Lower lobe of right lung (tissue), 2 donors: ENCODE data around the gene QRICH1. TPM values are rescaled to one million over a fixed set of nuclear protein-coding genes. Genes with fewer than 3 reads are reported as not detected.

Experiments
- ATAC-seq, 2 donors: fragments of 200-7000 bp; cut with Tn5 transposase; one replicate each; pipeline ENCODE4 v1.9.1; 2020 to 2022; ENCODE audit warnings: mild to moderate bottlenecking in 2 of 2, moderate library complexity in 2 of 2
- DNase-seq: peaks from one replicate; pipeline ENCODE4 v3.0.0-alpha.2; 2020
- H3K27ac ChIP-seq: fragments of 200-600 bp; one replicate; pipeline ENCODE4 v1.8.0; 2022
- H3K27me3 ChIP-seq: fragments of 200-600 bp; one replicate; pipeline ENCODE4 v1.8.0; 2022; ENCODE audit warnings: low read depth
- H3K36me3 ChIP-seq: fragments of 200-600 bp; one replicate; pipeline ENCODE4 v1.8.0; 2022; ENCODE audit warnings: mild to moderate bottlenecking
- H3K4me1 ChIP-seq: fragments of 200-600 bp; one replicate; pipeline ENCODE4 v1.8.0; 2022
- H3K4me3 ChIP-seq: fragments of 200-600 bp; one replicate; pipeline ENCODE4 v1.8.0; 2022; ENCODE audit warnings: mild to moderate bottlenecking
- H3K9me3 ChIP-seq: fragments of 200-600 bp; one replicate; pipeline ENCODE4 v1.8.0; 2022
- CTCF ChIP-seq: fragments of 200-600 bp; IDR thresholded peaks from one replicate; pipeline ENCODE4 v1.8.0; 2022; ENCODE audit warnings: antibody characterized with exemption, mild to moderate bottlenecking
- intact Hi-C: fragments of 100-400 bp; cut with DNase I; formaldehyde crosslinking; loops from one replicate; pipeline ENCODE4 v1.11.0; 2022
- total RNA-seq: library from RNA; stranded (reverse); fragmentation: NEBNext Ultra II Directional; extraction: Animal tissue kit (Norgen Biotek cat#: 25700); gene quantifications from one replicate; pipeline ENCODE4 v1.2.1, GENCODE V29; 2021
- donor health status: DM: no; HTN: yes; CAD: no; lungs with severe emphysema.

The QRICH1 gene
- total RNA-seq, 1 donor from 2014 or later = 85.4 TPM

- no peaks in the 10 kb centered on the region for H3K27me3 ChIP-seq
- peaks cover 20% of the 10 kb centered on the region for H3K36me3 ChIP-seq
- peak; percentile 87 to 91 for ATAC-seq
- peak; percentile 92 for DNase-seq
- intact Hi-C loops = no loop called here
- H3K4me3 ChIP-seq = peak overlapping the region; percentile 96
- H3K4me1 ChIP-seq = peaks cover 19% of the 10 kb centered on the region
- peak overlapping the region; percentile 94 for H3K27ac ChIP-seq
- H3K9me3 ChIP-seq = no peaks in the 10 kb centered on the region
- no peak for TF ChIP-seq CTCF
Measured at GRCh38 chr3:49007771-49008528, 85.9 kb downstream of the QRICH1 start.

- peaks cover 13% of the 10 kb centered on the region for H3K36me3 ChIP-seq
- ATAC-seq = peak; percentile 96
- intact Hi-C loops = no loop called here
- H3K4me3 ChIP-seq = peak within 1 kb of the TSS; percentile 96
- no peaks in the 10 kb centered on the region for H3K27me3 ChIP-seq
- H3K4me1 ChIP-seq = peaks cover 19% of the 10 kb centered on the region
- DNase-seq = peak; percentile 99
- peak; percentile 43 for TF ChIP-seq CTCF
- no peaks in the 10 kb centered on the region for H3K9me3 ChIP-seq
- peak within 1 kb of the TSS; percentile 94 for H3K27ac ChIP-seq
Measured at GRCh38 chr3:49007068-49007770, 86.7 kb downstream of the QRICH1 start, which contains the start of gene WDR6. TSS of gene WDR6 (plus strand) at chr3:49007391. CDS start at chr3:49007432, 41 bp downstream.

GRCh38 chr3:49006408-49007067 is 87.3 kb downstream of the QRICH1 start:
- TF ChIP-seq CTCF = no peak
- H3K9me3 ChIP-seq = no peaks in the 10 kb centered on the region
- H3K4me1 ChIP-seq = peaks cover 19% of the 10 kb centered on the region
- H3K4me3 ChIP-seq = peak overlapping the region; percentile 96
- no peaks in the 10 kb centered on the region for H3K27me3 ChIP-seq
- peaks cover 6% of the 10 kb centered on the region for H3K36me3 ChIP-seq
- intact Hi-C loops = no loop called here
- peak overlapping the region; percentile 94 for H3K27ac ChIP-seq
- peak; percentile 8 to 24 for ATAC-seq
- no peak for DNase-seq

GRCh38 chr3:49005998-49006397 is 87.9 kb downstream of the QRICH1 start:
- Histone ChIP-seq H3K4me3 (peak overlapping the region; percentile 96), H3K9me3 (no peaks in the 10 kb centered on the region), H3K27me3 (no peaks in the 10 kb centered on the region), H3K27ac (peak overlapping the region; percentile 94), H3K36me3 (peaks cover under 1% of the 10 kb centered on the region), H3K4me1 (peaks cover 19% of the 10 kb centered on the region)
- ATAC-seq = no peak
- DNase-seq = no peak
- intact Hi-C loops = no loop called here
- no peak for TF ChIP-seq CTCF

- Histone ChIP-seq H3K27ac (no peak overlapping the region), H3K27me3 (no peaks in the 10 kb centered on the region), H3K4me1 (peaks cover 19% of the 10 kb centered on the region), H3K36me3 (no peaks in the 10 kb centered on the region), H3K4me3 (no peak overlapping the region), H3K9me3 (no peaks in the 10 kb centered on the region)
- intact Hi-C loops = no loop called here
- no peak for TF ChIP-seq CTCF
- DNase-seq = no peak
- no peak for ATAC-seq
Measured at GRCh38 chr3:49005303-49005680, 88.6 kb downstream of the QRICH1 start.
